ENCODE measurements around the gene MSH6.

DNA sequence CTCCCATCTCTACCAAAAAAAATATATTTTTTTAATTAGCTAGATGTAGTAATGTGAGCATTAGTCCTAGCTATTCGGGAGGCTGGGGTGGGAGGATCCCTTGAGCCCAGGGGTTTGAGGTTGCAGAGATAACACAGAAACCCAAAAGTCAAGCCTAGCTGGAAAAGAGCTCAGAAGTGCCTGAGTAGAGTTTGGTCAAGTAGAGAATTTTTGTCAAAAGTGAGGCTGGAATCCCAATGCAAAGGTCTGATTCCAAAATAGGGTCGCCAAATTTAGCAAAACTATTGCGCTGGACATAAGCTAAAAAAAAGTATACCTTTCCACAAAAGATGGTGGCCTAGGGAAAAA, 15.5 kb upstream of the MSH6 start:
- TF ChIP-seq, protein P1, sequence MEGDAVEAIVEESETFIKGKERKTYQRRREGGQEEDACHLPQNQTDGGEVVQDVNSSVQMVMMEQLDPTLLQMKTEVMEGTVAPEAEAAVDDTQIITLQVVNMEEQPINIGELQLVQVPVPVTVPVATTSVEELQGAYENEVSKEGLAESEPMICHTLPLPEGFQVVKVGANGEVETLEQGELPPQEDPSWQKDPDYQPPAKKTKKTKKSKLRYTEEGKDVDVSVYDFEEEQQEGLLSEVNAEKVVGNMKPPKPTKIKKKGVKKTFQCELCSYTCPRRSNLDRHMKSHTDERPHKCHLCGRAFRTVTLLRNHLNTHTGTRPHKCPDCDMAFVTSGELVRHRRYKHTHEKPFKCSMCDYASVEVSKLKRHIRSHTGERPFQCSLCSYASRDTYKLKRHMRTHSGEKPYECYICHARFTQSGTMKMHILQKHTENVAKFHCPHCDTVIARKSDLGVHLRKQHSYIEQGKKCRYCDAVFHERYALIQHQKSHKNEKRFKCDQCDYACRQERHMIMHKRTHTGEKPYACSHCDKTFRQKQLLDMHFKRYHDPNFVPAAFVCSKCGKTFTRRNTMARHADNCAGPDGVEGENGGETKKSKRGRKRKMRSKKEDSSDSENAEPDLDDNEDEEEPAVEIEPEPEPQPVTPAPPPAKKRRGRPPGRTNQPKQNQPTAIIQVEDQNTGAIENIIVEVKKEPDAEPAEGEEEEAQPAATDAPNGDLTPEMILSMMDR (IDR thresholded peaks at IDR 0.05; ENCODE audit: control extremely low read depth in 1 of 3, insufficient read depth in 1 of 3, low read depth in 1 of 3, low read length in 3 of 3): no peak
- TF ChIP-seq ATF3 (IDR thresholded peaks at IDR 0.05; ENCODE audit: insufficient read depth, low read depth, low read length): no peak
- no peak for TF ChIP-seq BRCA1 (IDR thresholded peaks at IDR 0.05; ENCODE audit: low read depth, low read length)
- TF ChIP-seq BACH1 (IDR thresholded peaks at IDR 0.05; ENCODE audit: low read length): no peak
- TF ChIP-seq SP1 (IDR thresholded peaks at IDR 0.05; ENCODE audit: low read depth, low read length): no peak
- no peak for TF ChIP-seq CHD2 (IDR thresholded peaks at IDR 0.05; ENCODE audit: low read length)
- TF ChIP-seq MAFK (IDR thresholded peaks at IDR 0.05; ENCODE audit: low read depth, low read length): no peak
- no peak for TF ChIP-seq SUZ12 (IDR thresholded peaks at IDR 0.05; ENCODE audit: low read length)
- no peak for TF ChIP-seq POLR2AphosphoS5 (IDR thresholded peaks at IDR 0.05; ENCODE audit: low read depth, low read length)
- TF ChIP-seq POLR2A (IDR thresholded peaks at IDR 0.05; ENCODE audit: control extremely low read depth in 1 of 2, low read depth in 2 of 2, low read length in 2 of 2): no peak

Measured in H1 (cell line).